HCT116 (cell line): ENCODE measurements around the gene DENND1A. TPM values are rescaled to one million over a fixed set of nuclear protein-coding genes. Genes with fewer than 3 reads are reported as not detected.

ENCODE experiments used
- ATAC-seq: fragments of 200-7000 bp; cut with Tn5 transposase; 2 replicates; pipeline ENCODE4 v1.9.1; 2020; ENCODE audit warnings: mild to moderate bottlenecking, moderate library complexity
- BruUV-seq: library from RNA; stranded (reverse); fragments of 400-500 nt; replicated peaks from 2 replicates; lab custom pipeline; 2021; lab: Mats Ljungman, UMichigan
- CTCF ChIA-PET: fragments of 300-600 bp; sonication (Branson Sonifier 250); formaldehyde crosslinking; loops from one replicate; lab custom pipeline; 2021; ENCODE audit warnings: antibody characterized with exemption; lab: Charles Lee
- POLR2A ChIA-PET: fragments of 300-600, 350-600 bp; sonication (Branson Sonifier 250); formaldehyde crosslinking; loops from one replicate; lab custom pipeline; 2021; ENCODE audit warnings: antibody characterized with exemption; lab: Charles Lee
- RAD21 ChIA-PET, 2 experiments: fragments of 300-600 bp; sonication (Branson Sonifier 250); formaldehyde crosslinking; loops; one replicate each; lab custom pipeline; 2023; ENCODE audit warnings: low total read pairs in 2 of 2; ENCODE audit not compliant: uncharacterized antibody in 2 of 2, unreplicated experiment in 2 of 2, low non-redundant PET in 1 of 2; lab: Charles Lee
- DNase-seq: peaks from one replicate; pipeline ENCODE4 v3.0.0-alpha.2; 2010; ENCODE audit warnings: low read depth, low spot score
- H2AFZ ChIP-seq: fragments of 200-600 bp; shearing (Covaris generic), sonication (generic); 2 replicates; pipeline ENCODE4 v1.6.1; 2017; ENCODE audit warnings: low read depth, mixed run types, mixed read lengths, antibody characterized with exemption, low read length; ENCODE audit not compliant: poor library complexity, severe bottlenecking
- H3K27ac ChIP-seq: 2 replicates; pipeline ENCODE4 v1.5.1; 2012; ENCODE audit warnings: low read depth, low read length
- H3K27me3 ChIP-seq: fragments of 200-600 bp; sonication (generic); 2 replicates; pipeline ENCODE4 v1.6.1; 2016; ENCODE audit warnings: mixed run types, low read length, mixed read lengths; ENCODE audit not compliant: insufficient read depth
- H3K36me3 ChIP-seq, 2 experiments: fragments of 200-500 bp in 1 of 2; fragments of 200-600 bp in 1 of 2; sonication (Bioruptor generic) in 1 of 2; sonication (generic) in 1 of 2; 2 replicates each; pipeline versions ENCODE4 v1.5.1 to v1.6.1; 2014 to 2016; ENCODE audit warnings: low read length in 2 of 2, inconsistent platforms in 1 of 2, mixed read lengths in 1 of 2, mixed run types in 1 of 2; ENCODE audit not compliant: insufficient read depth in 2 of 2, control insufficient read depth in 1 of 2
- H3K4me1 ChIP-seq, 2 experiments: fragments of 200-600 bp in 1 of 2; sonication (generic) in 1 of 2; 2 replicates each; pipeline versions ENCODE4 v1.5.1 to v1.6.1; 2012 to 2017; ENCODE audit warnings: low read length in 2 of 2, inconsistent platforms in 1 of 2, mild to moderate bottlenecking in 1 of 2, mixed read lengths in 1 of 2, mixed run types in 1 of 2, moderate library complexity in 1 of 2; ENCODE audit not compliant: insufficient read depth in 2 of 2, control insufficient read depth in 1 of 2
- H3K4me2 ChIP-seq: fragments of 200-600 bp; sonication (generic); 2 replicates; pipeline ENCODE4 v1.6.1; 2017; ENCODE audit warnings: mixed run types, low read length, mixed read lengths
- H3K4me3 ChIP-seq, 2 experiments: fragments of 200-600 bp in 1 of 2; sonication (generic) in 1 of 2; replicated peaks in 1 of 2; 2 replicates each; pipeline ENCODE4 v1.5.1; 2011 to 2016; ENCODE audit warnings: low read length in 2 of 2, control low read depth in 1 of 2, low read depth in 1 of 2, mild to moderate bottlenecking in 1 of 2, mixed read lengths in 1 of 2, mixed run types in 1 of 2
- H3K79me2 ChIP-seq: fragments of 200-600 bp; sonication (generic); 2 replicates; pipeline ENCODE4 v1.6.1; 2017; ENCODE audit warnings: mild to moderate bottlenecking, mixed run types, low read length, moderate library complexity, mixed read lengths; ENCODE audit not compliant: insufficient read depth
- H3K9ac ChIP-seq: fragments of 200-600 bp; sonication (generic); 2 replicates; pipeline ENCODE4 v1.6.1; 2016; ENCODE audit warnings: low read length, mixed read lengths
- H3K9me2 ChIP-seq: fragments of 200-600 bp; sonication (generic), shearing (Covaris generic); 2 replicates; pipeline ENCODE4 v1.6.1; 2017; ENCODE audit warnings: mixed run types, mild to moderate bottlenecking, moderate library complexity; ENCODE audit not compliant: insufficient read depth
- H3K9me3 ChIP-seq, 2 experiments: fragments of 200-500 bp in 1 of 2; fragments of 200-600 bp in 1 of 2; sonication (Bioruptor generic) in 1 of 2; sonication (generic) in 1 of 2; 2 replicates each; pipeline ENCODE4 v1.6.1; 2014 to 2017; ENCODE audit warnings: low read length in 2 of 2, mixed read lengths in 2 of 2, inconsistent platforms in 1 of 2, low read depth in 1 of 2, mild to moderate bottlenecking in 1 of 2, mixed run types in 1 of 2, moderate library complexity in 1 of 2; ENCODE audit not compliant: control insufficient read depth in 1 of 2, insufficient read depth in 1 of 2
- H4K20me1 ChIP-seq: fragments of 200-600 bp; sonication (generic), shearing (Covaris generic); 2 replicates; pipeline ENCODE4 v1.6.1; 2017; ENCODE audit warnings: mixed run types, mild to moderate bottlenecking, moderate library complexity; ENCODE audit not compliant: insufficient read depth
- EGR1 ChIP-seq: IDR thresholded peaks from 2 replicates; pipeline ENCODE4 v1.6.1; 2012; ENCODE audit warnings: low read depth
- EZH2 ChIP-seq: fragments of 200-600 bp; sonication (generic); IDR thresholded peaks from 2 replicates; pipeline ENCODE4 v1.6.1; 2017; ENCODE audit warnings: antibody characterized with exemption, mixed run types
- EZH2phosphoT487 ChIP-seq: fragments of 200-600 bp; IDR thresholded peaks from 2 replicates; pipeline ENCODE4 v1.6.1; 2018; ENCODE audit warnings: antibody characterized with exemption, borderline replicate concordance
- TCF7L2 ChIP-seq: IDR thresholded peaks from 2 replicates; pipeline ENCODE4 v1.7.0; 2011; ENCODE audit warnings: borderline replicate concordance, inconsistent platforms; ENCODE audit not compliant: insufficient read depth, insufficient read length; ENCODE audit errors: extremely low read depth
- ZNF274 ChIP-seq: fragments of 200-500 bp; sonication (Bioruptor generic); IDR thresholded peaks from 2 replicates; pipeline ENCODE4 v1.6.1; 2014; ENCODE audit warnings: mild to moderate bottlenecking, low read depth, low read length, inconsistent platforms
- intact Hi-C: fragments of 100-400 bp; cut with micrococcal nuclease; formaldehyde crosslinking; loops from 2 replicates; pipeline ENCODE4 v1.10.0; 2022
- total RNA-seq: library from RNA; stranded (reverse); gene quantifications from one replicate; pipeline ENCODE4 v1.2.1, GENCODE V29; 2021; ENCODE audit not compliant: unreplicated experiment
- TF ChIP-seq, protein P1 (sequence below): IDR thresholded peaks from 2 replicates; pipeline ENCODE4 v1.6.1; 2011; ENCODE audit warnings: mild to moderate bottlenecking, low read length, moderate library complexity; ENCODE audit not compliant: insufficient replicate concordance; ENCODE audit errors: extremely low read depth

DENND1A gene
- total RNA-seq, 1 experiment from 2014 or later: 33.0 TPM

DNA sequence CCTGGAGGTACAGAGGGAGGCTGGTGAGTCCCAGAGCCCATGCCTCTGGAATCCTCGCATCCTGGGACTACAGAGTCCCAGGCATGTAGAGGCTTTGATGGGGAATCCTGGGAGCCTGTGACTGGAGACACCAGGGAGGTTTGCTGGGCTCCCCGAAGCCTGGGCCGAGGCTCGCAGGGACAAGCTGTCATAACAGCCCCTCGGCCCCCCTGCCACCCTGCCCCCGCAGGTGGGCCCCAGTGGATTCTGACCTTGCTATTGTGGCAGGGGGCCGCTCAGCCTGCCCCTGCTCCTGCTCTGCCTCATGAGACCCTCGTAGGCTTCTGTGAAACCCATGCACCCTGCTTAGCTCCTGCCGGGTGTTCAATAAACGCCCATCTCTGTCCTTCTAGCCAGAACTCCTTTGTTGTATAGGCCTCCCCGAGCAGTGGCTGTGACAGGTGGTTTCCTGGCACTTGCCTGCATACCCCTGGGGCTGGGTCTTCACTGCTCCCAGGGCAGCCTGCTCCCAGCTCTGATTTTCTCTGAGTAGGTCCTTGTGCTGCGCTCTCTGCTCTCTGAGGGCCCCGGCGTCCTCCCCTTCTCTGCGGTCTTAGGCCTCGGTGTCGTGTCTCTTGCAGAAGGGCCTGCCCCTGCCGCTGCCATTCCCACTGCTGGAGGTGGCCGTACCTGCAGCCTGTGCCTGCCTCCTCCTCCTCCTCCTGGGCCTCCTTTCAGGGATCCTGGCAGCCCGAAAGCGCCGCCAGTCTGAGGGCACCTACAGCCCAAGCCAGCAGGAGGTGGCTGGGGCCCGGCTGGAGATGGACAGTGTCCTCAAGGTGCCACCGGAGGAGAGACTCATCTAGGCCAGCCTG, 553.5 kb downstream of the DENND1A start (continued):
- TF ChIP-seq, protein P1, sequence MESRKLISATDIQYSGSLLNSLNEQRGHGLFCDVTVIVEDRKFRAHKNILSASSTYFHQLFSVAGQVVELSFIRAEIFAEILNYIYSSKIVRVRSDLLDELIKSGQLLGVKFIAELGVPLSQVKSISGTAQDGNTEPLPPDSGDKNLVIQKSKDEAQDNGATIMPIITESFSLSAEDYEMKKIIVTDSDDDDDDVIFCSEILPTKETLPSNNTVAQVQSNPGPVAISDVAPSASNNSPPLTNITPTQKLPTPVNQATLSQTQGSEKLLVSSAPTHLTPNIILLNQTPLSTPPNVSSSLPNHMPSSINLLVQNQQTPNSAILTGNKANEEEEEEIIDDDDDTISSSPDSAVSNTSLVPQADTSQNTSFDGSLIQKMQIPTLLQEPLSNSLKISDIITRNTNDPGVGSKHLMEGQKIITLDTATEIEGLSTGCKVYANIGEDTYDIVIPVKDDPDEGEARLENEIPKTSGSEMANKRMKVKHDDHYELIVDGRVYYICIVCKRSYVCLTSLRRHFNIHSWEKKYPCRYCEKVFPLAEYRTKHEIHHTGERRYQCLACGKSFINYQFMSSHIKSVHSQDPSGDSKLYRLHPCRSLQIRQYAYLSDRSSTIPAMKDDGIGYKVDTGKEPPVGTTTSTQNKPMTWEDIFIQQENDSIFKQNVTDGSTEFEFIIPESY: no peak
- TF ChIP-seq EGR1: no peak

DNA sequence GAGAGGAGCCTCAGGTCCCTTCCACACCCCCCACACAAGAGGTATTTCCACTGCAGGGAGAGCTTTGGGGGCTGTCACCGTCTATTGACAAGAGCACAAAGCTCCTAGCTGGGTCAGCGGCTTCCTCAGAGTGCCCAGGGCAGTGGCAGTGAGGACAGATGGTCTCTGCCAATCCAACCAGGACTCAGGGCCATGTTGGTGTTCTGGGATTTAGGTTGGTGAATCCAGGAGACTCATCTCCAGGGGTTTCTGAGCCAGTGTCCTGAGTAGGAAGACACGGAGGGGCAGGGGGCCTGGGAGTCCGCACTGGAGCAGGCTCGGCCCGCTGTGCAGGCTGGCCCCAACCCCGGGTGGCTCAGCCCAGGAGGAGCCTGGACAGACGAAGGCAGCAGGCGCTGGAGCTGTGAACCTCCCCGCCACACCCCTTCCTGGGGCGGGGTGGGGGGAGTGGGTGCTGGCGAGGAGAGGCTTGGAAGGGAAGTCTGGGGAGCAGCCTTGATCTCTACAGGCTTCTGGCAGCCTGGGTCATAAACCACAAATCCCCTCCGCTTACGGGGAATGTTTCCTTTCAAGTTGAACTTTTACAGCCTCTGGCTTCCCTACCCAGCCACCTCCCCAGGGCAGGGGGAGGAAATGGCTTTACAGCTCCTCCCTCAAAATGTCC, 554.3 kb downstream of the DENND1A start:
- no peaks in the 10 kb centered on the region for H3K27me3 ChIP-seq
- H3K79me2 ChIP-seq: no peaks in the 10 kb centered on the region
- BruUV-seq: no TSS peak
- no peaks in the 10 kb centered on the region for H3K36me3 ChIP-seq
- no peak overlapping the region for H2AFZ ChIP-seq
- H3K27ac ChIP-seq: peak overlapping the region; percentile 31; the same call in 1 of the 2 replicates
- DNase-seq (no peak), ATAC-seq (peak; percentile 62)
- ChIA-PET CTCF (no interaction called here), RAD21 (no interaction called here)
- H3K4me3 ChIP-seq: no peak overlapping the region
- no peaks in the 10 kb centered on the region for H3K9me2 ChIP-seq
- H3K9ac ChIP-seq: no peak overlapping the region
- peak overlapping the region; percentile 41 for H3K4me2 ChIP-seq
- H4K20me1 ChIP-seq: no peaks in the 10 kb centered on the region
- H3K9me3 ChIP-seq: no peaks in the 10 kb centered on the region
- no peak for TF ChIP-seq EZH2phosphoT487
- no peak for TF ChIP-seq EZH2
- TF ChIP-seq ZNF274: no peak
- peak; percentile 84 for TF ChIP-seq TCF7L2
- TF ChIP-seq, all 23 proteins: peak for 1
- H3K4me1 ChIP-seq: peaks cover 15 to 16% of the 10 kb centered on the region in 2 experiments
- intact Hi-C loops: no loop called here
- POLR2A ChIA-PET: no interaction called here
